ENCODE results near the gene ARHGEF1.

GRCh38 chr19:41936416-41936850 is 53.4 kb downstream of the ARHGEF1 start:
- TF ChIP-seq CTCF (IDR thresholded peaks at IDR 0.05): no peak
- TF ChIP-seq POLR2A (IDR thresholded peaks at IDR 0.05): no peak

Data from prostate gland (tissue), 2 donors.